GM19467 (cell line): Measurements from ENCODE around the gene B3GAT1.

Experiments
- ATAC-seq: cut with Tn5 transposase; IDR thresholded peaks from one replicate; pipeline ENCODE4 v1.9.1; 2021; ENCODE audit warnings: mild to moderate bottlenecking, moderate library complexity; ENCODE audit not compliant: unreplicated experiment

The B3GAT1 gene

GRCh38 chr11:134374171-134374570 is 37.9 kb downstream of the B3GAT1 start:
- ATAC-seq = no peak

GRCh38 chr11:134373591-134374052 is 38.4 kb downstream of the B3GAT1 start:
- ATAC-seq = no peak

- ATAC-seq = no peak
These were observed 39.1 kb downstream of the B3GAT1 start for GRCh38 chr11:134372961-134373360.

GRCh38 chr11:134372536-134372935 is 39.5 kb downstream of the B3GAT1 start:
- ATAC-seq = no peak

GRCh38 chr11:134371436-134372185 is 40.4 kb downstream of the B3GAT1 start:
- no peak for ATAC-seq

- ATAC-seq = no peak
These were observed 41.3 kb downstream of the B3GAT1 start for GRCh38 chr11:134370526-134371435.

- ATAC-seq = no peak
These were observed 42.2 kb downstream of the B3GAT1 start for GRCh38 chr11:134369656-134370525.

GRCh38 chr11:134367781-134368180 is 44.3 kb downstream of the B3GAT1 start:
- no peak for ATAC-seq

- no peak for ATAC-seq
These were observed 45.8 kb downstream of the B3GAT1 start for GRCh38 chr11:134366254-134366653.

GRCh38 chr11:134365011-134365925 is 46.8 kb downstream of the B3GAT1 start:
- no peak for ATAC-seq

GRCh38 chr11:134364261-134364660 is 47.8 kb downstream of the B3GAT1 start:
- ATAC-seq = no peak

- ATAC-seq = no peak
These were observed 48.5 kb downstream of the B3GAT1 start for GRCh38 chr11:134363592-134363991.

- no peak for ATAC-seq
These were observed 48.9 kb downstream of the B3GAT1 start for GRCh38 chr11:134363161-134363560.

- no peak for ATAC-seq
These were observed 49.7 kb downstream of the B3GAT1 start for GRCh38 chr11:134362192-134362901.

GRCh38 chr11:134361661-134362060 is 50.4 kb downstream of the B3GAT1 start:
- no peak for ATAC-seq

- ATAC-seq = peak; percentile 80
These were observed 51.8 kb downstream of the B3GAT1 start for GRCh38 chr11:134360050-134360835.

GRCh38 chr11:134359646-134360045 is 52.4 kb downstream of the B3GAT1 start:
- no peak for ATAC-seq

GRCh38 chr11:134358856-134359490 is 53.1 kb downstream of the B3GAT1 start:
- ATAC-seq = no peak
